ENCODE measurements around the gene MRPS31.
"Not testable (repeated sequence)": the region's sequence is repeated elsewhere in the genome, so short reads cannot be mapped to it uniquely, and the experiment has no call there.

The MRPS31 gene

DNA sequence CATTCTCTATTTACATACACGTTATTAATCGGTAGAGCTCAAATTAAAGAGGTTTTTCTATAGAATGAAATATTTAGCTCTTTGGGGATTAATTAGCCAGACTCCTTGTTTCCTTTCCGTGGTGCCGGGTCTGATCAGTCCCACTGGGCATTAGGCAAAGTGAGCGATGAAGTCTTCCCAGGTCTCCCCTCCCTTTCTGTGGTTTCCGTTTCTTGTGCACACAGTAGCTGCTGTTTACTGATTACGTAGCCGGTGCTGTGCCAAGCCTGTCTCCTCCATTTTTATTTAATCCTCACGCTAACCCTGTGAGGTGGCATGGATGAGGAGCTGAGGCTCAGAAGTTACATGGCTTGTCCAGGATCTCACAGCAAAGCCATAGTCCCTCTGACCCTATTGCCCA, 27.4 kb upstream of the MRPS31 start:
- Mint-ChIP-seq H3K27me3 (no peaks in the 10 kb centered on the region), H3K36me3 (peaks cover 17% of the 10 kb centered on the region), H3K4me3 (peak overlapping the region; percentile 44), H3K9me3 (no peaks in the 10 kb centered on the region), H3K27ac (peak overlapping the region; percentile 88), H3K4me1 (peaks cover 17% of the 10 kb centered on the region)
- no peak for DNase-seq
- CTCF ChIA-PET, result no interaction called here

GRCh38 chr13:40796649-40797048, 25.7 kb upstream of the MRPS31 start:
- CTCF ChIA-PET, result no interaction called here
- H3K36me3 Mint-ChIP-seq, result peaks cover 15% of the 10 kb centered on the region
- no peak overlapping the region for H3K4me3 Mint-ChIP-seq
- H3K27me3 Mint-ChIP-seq, result no peaks in the 10 kb centered on the region
- no peak overlapping the region for H3K27ac Mint-ChIP-seq
- no peaks in the 10 kb centered on the region for H3K9me3 Mint-ChIP-seq
- no peak for DNase-seq
- peaks cover 22% of the 10 kb centered on the region for H3K4me1 Mint-ChIP-seq

DNA sequence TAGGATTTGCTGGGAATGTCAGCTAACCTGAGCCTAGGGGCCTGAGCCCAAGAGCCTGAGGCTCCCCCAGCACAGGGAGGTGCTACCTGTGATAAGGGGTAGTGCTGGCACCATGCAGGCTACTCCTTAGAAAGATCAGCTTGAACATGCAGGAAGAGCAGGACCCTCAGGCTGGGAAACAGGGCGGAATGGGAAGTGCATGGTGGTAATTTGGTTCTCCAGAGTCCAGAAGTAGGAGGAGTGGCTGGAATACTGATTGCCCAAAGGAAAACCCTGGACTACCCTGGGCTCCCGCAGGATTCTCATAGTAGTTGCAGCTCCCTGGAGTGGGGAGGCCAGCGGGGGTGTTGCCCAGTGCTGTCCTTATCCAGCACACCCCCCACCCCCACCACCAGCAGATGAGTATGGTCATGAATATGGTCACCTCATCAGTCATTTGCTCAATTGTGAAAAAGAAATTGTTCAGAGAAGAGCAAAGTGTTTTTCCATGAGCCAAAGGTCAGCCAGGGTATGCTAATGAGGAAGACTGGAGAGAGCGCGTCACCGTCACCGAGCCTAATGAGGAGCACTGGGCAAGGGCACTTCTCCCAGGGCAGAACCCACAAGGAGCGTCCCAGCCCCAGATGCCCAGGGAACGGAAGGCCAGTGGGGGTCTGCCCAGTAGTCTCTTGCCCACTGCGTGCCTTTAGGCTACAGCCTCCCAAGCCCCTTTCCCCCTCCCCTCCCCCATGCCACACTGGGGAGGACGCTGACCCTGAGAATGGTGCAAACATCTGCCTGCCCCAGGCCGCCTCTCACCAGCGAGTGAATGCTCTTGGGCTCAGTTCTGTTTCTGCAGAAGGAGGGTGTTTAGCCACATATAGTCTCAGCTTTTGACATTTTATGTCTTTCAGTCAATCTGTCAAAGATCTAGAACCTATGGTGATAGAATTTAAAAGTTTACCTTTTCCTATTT, 23.7 kb upstream of the MRPS31 start:
- Mint-ChIP-seq H3K4me3 (no peak overlapping the region), H3K27ac (no peak overlapping the region), H3K36me3 (peaks cover 12% of the 10 kb centered on the region), H3K27me3 (no peaks in the 10 kb centered on the region), H3K9me3 (no peaks in the 10 kb centered on the region), H3K4me1 (peaks cover 28% of the 10 kb centered on the region)
- CTCF ChIA-PET, result no interaction called here
- no peak for DNase-seq

DNA sequence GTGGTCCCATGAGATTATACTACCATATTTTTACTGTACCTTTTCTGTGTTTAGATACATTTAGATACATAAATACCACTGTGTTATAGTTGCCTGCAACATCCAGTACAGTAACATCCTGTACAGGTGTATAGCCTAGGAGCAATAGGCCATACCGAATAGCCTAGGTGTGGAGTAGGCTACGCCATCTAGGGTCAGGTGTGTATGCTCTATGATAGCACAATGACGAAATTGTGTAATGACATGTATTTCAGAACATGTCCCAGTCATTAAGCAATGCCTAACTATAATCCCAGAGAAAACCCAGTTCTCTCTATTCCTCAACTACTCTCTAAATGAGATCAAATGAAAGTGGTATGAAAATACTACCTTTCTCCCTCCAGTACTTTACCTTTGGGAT, 22.3 kb upstream of the MRPS31 start:
- CTCF ChIA-PET, result no interaction called here
- Mint-ChIP-seq H3K27ac (no peak overlapping the region), H3K9me3 (no peaks in the 10 kb centered on the region), H3K36me3 (peaks cover 5% of the 10 kb centered on the region), H3K27me3 (no peaks in the 10 kb centered on the region), H3K4me1 (peaks cover 22% of the 10 kb centered on the region), H3K4me3 (no peak overlapping the region)
- no peak for DNase-seq

GRCh38 chr13:40792284-40793051, 21.5 kb upstream of the MRPS31 start:
- CTCF ChIA-PET, result no interaction called here
- peaks cover 5% of the 10 kb centered on the region for H3K36me3 Mint-ChIP-seq
- H3K4me1 Mint-ChIP-seq, result peaks cover 24% of the 10 kb centered on the region
- DNase-seq, result no peak
- H3K9me3 Mint-ChIP-seq, result no peaks in the 10 kb centered on the region
- peak overlapping the region; percentile 69 for H3K27ac Mint-ChIP-seq
- H3K4me3 Mint-ChIP-seq, result no peak overlapping the region
- H3K27me3 Mint-ChIP-seq, result no peaks in the 10 kb centered on the region

GRCh38 chr13:40790154-40790616, 19.2 kb upstream of the MRPS31 start:
- no peaks in the 10 kb centered on the region for H3K27me3 Mint-ChIP-seq
- peaks cover 35% of the 10 kb centered on the region for H3K4me1 Mint-ChIP-seq
- H3K4me3 Mint-ChIP-seq, result peak overlapping the region; percentile 70
- no peak for DNase-seq
- peaks cover under 1% of the 10 kb centered on the region for H3K36me3 Mint-ChIP-seq
- CTCF ChIA-PET, result interaction anchor here (1.0 to 2.8 kb wide), 2 partner anchors 13 to 239 kb away, joined by 5 to 15 read pairs; no protein-coding TSS in a partner anchor
- peak overlapping the region; percentile 52 for H3K27ac Mint-ChIP-seq
- no peaks in the 10 kb centered on the region for H3K9me3 Mint-ChIP-seq

- Mint-ChIP-seq H3K36me3 (no peaks in the 10 kb centered on the region), H3K4me3 (peak within 1 kb of the TSS; percentile 76), H3K27ac (peak within 1 kb of the TSS; percentile 60), H3K9me3 (no peaks in the 10 kb centered on the region), H3K27me3 (no peaks in the 10 kb centered on the region), H3K4me1 (peaks cover 35% of the 10 kb centered on the region)
- peak; percentile 80 for DNase-seq
- CTCF ChIA-PET, result interaction anchor here (1.0 to 2.8 kb wide), 2 partner anchors 13 to 240 kb away, joined by 5 to 15 read pairs; no protein-coding TSS in a partner anchor
Measured at GRCh38 chr13:40789275-40790153, 18.5 kb upstream of the MRPS31 start, which contains the start of gene SLC25A15. Gene SLC25A15, plus strand, starts transcription at chr13:40789611. Its CDS starts 3,616 bp downstream, at chr13:40793227.

GRCh38 chr13:40788540-40789274, 17.7 kb upstream of the MRPS31 start:
- H3K36me3 Mint-ChIP-seq, DNase-seq, H3K27me3 Mint-ChIP-seq, H3K9me3 Mint-ChIP-seq: not testable (repeated sequence)
- H3K4me3 Mint-ChIP-seq, result peak overlapping the region; percentile 76
- H3K27ac Mint-ChIP-seq, result peak overlapping the region; percentile 60
- peaks cover 35% of the 10 kb centered on the region for H3K4me1 Mint-ChIP-seq
- CTCF ChIA-PET, result interaction anchor here (0.6 to 2.8 kb wide), 2 partner anchors 12 to 1105 kb away, joined by 3 to 15 read pairs; no protein-coding TSS in a partner anchor

GRCh38 chr13:40787062-40787461, 16.1 kb upstream of the MRPS31 start:
- Mint-ChIP-seq H3K36me3 (no peaks in the 10 kb centered on the region), H3K27ac (peak overlapping the region; percentile 73), H3K4me1 (peaks cover 31% of the 10 kb centered on the region), H3K9me3 (no peaks in the 10 kb centered on the region), H3K4me3 (no peak overlapping the region), H3K27me3 (no peaks in the 10 kb centered on the region)
- DNase-seq, result no peak
- CTCF ChIA-PET, result interaction anchor here (0.8 to 1.4 kb wide), 3 partner anchors 10 to 134 kb away, joined by 3 to 12 read pairs (median 3); no protein-coding TSS in a partner anchor

- CTCF ChIA-PET, result interaction anchor here (0.8 to 1.4 kb wide), 3 partner anchors 9 to 134 kb away, joined by 3 to 12 read pairs (median 3); no protein-coding TSS in a partner anchor
- no peak overlapping the region for H3K27ac Mint-ChIP-seq
- no peak overlapping the region for H3K4me3 Mint-ChIP-seq
- no peaks in the 10 kb centered on the region for H3K9me3 Mint-ChIP-seq
- H3K36me3 Mint-ChIP-seq, result no peaks in the 10 kb centered on the region
- no peaks in the 10 kb centered on the region for H3K27me3 Mint-ChIP-seq
- no peak for DNase-seq
- H3K4me1 Mint-ChIP-seq, result peaks cover 29% of the 10 kb centered on the region
Measured at GRCh38 chr13:40786568-40786996, 15.6 kb upstream of the MRPS31 start.

GRCh38 chr13:40784540-40784939, 13.6 kb upstream of the MRPS31 start:
- CTCF ChIA-PET, result interaction anchor here (1.3 to 1.5 kb wide), 2 partner anchors 14 to 29 kb away, joined by 3 read pairs; no protein-coding TSS in a partner anchor
- peaks cover 23% of the 10 kb centered on the region for H3K4me1 Mint-ChIP-seq
- no peak overlapping the region for H3K27ac Mint-ChIP-seq
- H3K36me3 Mint-ChIP-seq, result no peaks in the 10 kb centered on the region
- no peaks in the 10 kb centered on the region for H3K9me3 Mint-ChIP-seq
- no peak overlapping the region for H3K4me3 Mint-ChIP-seq
- no peak for DNase-seq
- no peaks in the 10 kb centered on the region for H3K27me3 Mint-ChIP-seq

- H3K4me3 Mint-ChIP-seq, H3K9me3 Mint-ChIP-seq, CTCF ChIA-PET, H3K27me3 Mint-ChIP-seq, H3K36me3 Mint-ChIP-seq, DNase-seq, H3K27ac Mint-ChIP-seq: not testable (repeated sequence)
- H3K4me1 Mint-ChIP-seq, result peaks cover 26% of the 10 kb centered on the region
Measured at GRCh38 chr13:40782971-40783370, 12.0 kb upstream of the MRPS31 start.

GRCh38 chr13:40781717-40782116, 10.7 kb upstream of the MRPS31 start:
- H3K27ac Mint-ChIP-seq, result no peak overlapping the region
- no peaks in the 10 kb centered on the region for H3K9me3 Mint-ChIP-seq
- CTCF ChIA-PET, result no interaction called here
- no peak for DNase-seq
- no peak overlapping the region for H3K4me3 Mint-ChIP-seq
- H3K27me3 Mint-ChIP-seq, result no peaks in the 10 kb centered on the region
- H3K36me3 Mint-ChIP-seq, result no peaks in the 10 kb centered on the region
- peaks cover 26% of the 10 kb centered on the region for H3K4me1 Mint-ChIP-seq
